Chondrocyte (in vitro differentiated cells): Measurements from ENCODE around the gene TRIM9. TPM values are rescaled to one million over a fixed set of nuclear protein-coding genes. Genes with fewer than 3 reads are reported as not detected.

Source experiments
- DNase-seq: peaks from one replicate; pipeline ENCODE4 v3.0.0; 2021; ENCODE audit warnings: mixed read lengths, low spot score
- H3K27ac Mint-ChIP-seq: one replicate; pipeline ENCODE4 v1.8.0; 2021; ENCODE audit warnings: mild to moderate bottlenecking, moderate library complexity, mixed read lengths; ENCODE audit not compliant: unreplicated experiment
- H3K27me3 Mint-ChIP-seq: 2 replicates; pipeline ENCODE4 v1.8.0; 2021; ENCODE audit warnings: low read depth, mixed read lengths
- H3K36me3 Mint-ChIP-seq: 2 replicates; pipeline ENCODE4 v1.8.0; 2021; ENCODE audit warnings: low read depth, mixed read lengths
- H3K4me1 Mint-ChIP-seq: 2 replicates; pipeline ENCODE4 v1.8.0; 2021; ENCODE audit warnings: low read depth, mild to moderate bottlenecking, mixed read lengths
- H3K4me3 Mint-ChIP-seq: one replicate; pipeline ENCODE4 v1.8.0; 2021; ENCODE audit warnings: mild to moderate bottlenecking, moderate library complexity, mixed read lengths; ENCODE audit not compliant: unreplicated experiment
- H3K9me3 Mint-ChIP-seq: 2 replicates; pipeline ENCODE4 v1.8.0; 2021; ENCODE audit warnings: low read depth, mixed read lengths
- total RNA-seq: library from RNA; stranded (reverse); gene quantifications from 3 replicates; pipeline ENCODE4 v1.2.1, GENCODE V29; 2021
- TF ChIP-seq, protein P1 (sequence below): fragments of 200-600 bp; sonication (generic); IDR thresholded peaks from 2 replicates; pipeline ENCODE4 v1.5.0; 2021; ENCODE audit warnings: antibody characterized with exemption, mild to moderate bottlenecking, moderate library complexity

TRIM9 gene
- total RNA-seq, 1 donor from 2014 or later, result 15.5 TPM

DNA sequence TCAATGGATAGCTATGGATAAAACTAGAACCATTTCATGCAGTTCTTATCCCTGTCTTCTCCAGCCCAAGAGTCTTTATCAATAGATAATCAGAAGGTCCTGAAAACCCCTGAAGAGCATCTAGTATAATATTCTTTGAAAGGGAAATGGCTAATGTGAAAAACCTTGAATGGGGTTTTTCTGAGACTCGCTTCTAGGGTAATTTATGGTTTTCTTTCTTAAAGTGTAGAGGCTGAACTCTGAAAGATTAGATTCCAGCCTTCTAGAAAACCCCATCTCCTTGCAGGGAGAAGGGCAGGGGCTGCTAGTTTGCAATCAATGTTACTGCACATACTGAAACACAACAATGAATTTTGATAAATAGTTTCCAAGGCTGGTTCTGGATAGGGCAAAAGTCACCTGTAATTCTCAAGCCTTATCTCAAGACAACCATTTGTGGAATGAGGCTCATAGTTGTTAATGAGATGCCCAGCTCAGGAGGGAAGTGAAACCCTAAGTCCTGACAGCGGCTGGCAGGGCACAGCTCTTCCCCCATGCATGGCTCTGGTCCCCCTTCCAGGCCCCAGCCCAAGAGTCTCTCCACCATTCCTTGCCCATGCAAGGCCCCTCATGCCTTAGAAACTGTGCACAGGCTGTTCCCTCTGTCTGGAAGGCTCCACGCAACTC is 116.9 kb downstream of the TRIM9 start:
- Mint-ChIP-seq H3K4me1 (no peaks in the 10 kb centered on the region), H3K9me3 (no peaks in the 10 kb centered on the region), H3K27ac (no peak overlapping the region), H3K36me3 (peaks cover 7% of the 10 kb centered on the region), H3K27me3 (no peaks in the 10 kb centered on the region), H3K4me3 (no peak overlapping the region)
- TF ChIP-seq, protein P1, sequence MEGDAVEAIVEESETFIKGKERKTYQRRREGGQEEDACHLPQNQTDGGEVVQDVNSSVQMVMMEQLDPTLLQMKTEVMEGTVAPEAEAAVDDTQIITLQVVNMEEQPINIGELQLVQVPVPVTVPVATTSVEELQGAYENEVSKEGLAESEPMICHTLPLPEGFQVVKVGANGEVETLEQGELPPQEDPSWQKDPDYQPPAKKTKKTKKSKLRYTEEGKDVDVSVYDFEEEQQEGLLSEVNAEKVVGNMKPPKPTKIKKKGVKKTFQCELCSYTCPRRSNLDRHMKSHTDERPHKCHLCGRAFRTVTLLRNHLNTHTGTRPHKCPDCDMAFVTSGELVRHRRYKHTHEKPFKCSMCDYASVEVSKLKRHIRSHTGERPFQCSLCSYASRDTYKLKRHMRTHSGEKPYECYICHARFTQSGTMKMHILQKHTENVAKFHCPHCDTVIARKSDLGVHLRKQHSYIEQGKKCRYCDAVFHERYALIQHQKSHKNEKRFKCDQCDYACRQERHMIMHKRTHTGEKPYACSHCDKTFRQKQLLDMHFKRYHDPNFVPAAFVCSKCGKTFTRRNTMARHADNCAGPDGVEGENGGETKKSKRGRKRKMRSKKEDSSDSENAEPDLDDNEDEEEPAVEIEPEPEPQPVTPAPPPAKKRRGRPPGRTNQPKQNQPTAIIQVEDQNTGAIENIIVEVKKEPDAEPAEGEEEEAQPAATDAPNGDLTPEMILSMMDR, result no peak
- DNase-seq, result no peak

DNA sequence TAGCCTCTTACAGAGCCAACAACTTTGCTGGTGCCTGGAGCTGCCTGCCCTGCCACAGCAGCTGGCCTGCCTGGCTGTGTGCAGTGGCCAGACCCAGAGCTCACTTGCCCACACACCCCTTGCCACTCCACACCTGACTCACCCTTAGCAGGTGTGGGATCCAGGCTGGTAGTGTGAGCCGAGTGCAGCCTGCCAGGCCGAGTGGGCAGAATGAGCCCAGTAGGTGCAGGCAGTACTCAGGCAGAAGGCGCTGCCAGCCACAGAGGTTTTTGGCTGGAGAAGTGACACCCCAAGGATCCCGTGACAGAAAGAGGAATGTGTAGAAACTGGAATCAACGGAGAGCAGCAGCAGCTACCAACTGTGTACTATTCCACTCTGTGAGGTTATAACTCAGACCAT is 120.8 kb downstream of the TRIM9 start:
- TF ChIP-seq, protein P1, result no peak
- Mint-ChIP-seq H3K36me3 (peaks cover under 1% of the 10 kb centered on the region), H3K4me1 (no peaks in the 10 kb centered on the region), H3K4me3 (no peak overlapping the region), H3K27me3 (no peaks in the 10 kb centered on the region), H3K9me3 (no peaks in the 10 kb centered on the region), H3K27ac (no peak overlapping the region)
- no peak for DNase-seq

DNA sequence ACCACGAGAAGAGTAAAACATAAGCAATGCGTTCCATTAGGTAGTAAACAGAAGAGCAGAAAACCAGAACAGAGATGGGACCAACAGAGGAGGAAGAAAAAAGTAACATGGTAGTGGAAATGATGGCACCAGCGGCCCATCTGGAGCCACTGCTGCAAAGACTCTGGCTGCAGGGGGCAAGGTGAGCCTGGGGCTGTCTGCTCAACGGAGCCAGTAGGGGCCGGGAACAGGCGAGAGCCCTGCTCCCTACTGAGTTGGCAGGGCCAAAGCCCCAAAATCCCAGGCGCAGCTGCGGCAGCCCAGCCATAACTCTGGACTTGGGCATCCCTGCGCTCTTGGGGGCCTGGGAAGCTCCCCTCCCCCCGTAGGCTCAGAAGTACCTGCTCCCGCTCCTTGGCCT is 122.2 kb downstream of the TRIM9 start:
- Mint-ChIP-seq H3K27ac (no peak overlapping the region), H3K9me3 (no peaks in the 10 kb centered on the region), H3K36me3 (no peaks in the 10 kb centered on the region), H3K27me3 (no peaks in the 10 kb centered on the region), H3K4me1 (peaks cover 8% of the 10 kb centered on the region), H3K4me3 (no peak overlapping the region)
- TF ChIP-seq, protein P1, result no peak
- DNase-seq, result no peak

DNA sequence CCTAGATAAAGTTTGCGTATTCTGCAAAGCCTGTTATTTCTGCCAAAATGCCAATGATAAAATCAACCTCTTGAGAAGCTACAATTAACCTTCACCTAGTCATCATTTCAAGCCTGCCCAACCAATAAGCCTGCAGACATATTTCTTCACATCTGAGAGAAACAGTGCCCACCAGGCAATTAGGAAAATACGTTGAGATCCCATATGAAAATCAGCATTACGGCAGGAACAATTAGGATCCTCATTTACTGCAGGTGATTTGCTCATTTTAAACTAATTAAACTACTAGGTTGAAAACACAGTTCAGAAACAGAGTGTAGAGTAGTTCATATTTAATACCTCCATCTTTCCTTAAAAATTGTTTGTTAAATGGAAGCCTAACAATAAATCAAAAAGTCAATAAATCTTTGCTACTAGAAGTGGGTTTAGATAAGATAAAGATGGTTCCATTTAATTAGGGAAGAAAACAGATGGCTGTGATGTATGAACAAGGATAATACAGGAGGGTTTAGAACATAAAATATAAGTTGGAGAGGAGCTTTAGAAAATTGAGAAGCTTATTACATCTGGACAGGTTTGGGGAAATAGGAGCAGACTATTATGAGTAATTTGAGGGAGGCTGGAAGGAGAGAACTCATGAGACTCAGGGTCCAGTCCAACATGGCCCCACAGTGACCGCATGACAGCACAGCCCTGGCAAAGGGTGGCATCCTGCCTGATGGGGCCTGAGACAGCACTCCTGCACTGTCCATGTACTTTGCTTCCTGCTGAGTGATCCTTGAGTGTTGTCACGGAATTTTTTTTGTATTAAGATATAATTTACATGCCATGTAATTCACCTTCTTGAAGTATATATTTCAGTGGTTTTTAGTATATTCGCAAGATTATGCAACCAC is 123.8 kb downstream of the TRIM9 start:
- no peaks in the 10 kb centered on the region for H3K36me3 Mint-ChIP-seq
- TF ChIP-seq, protein P1, result no peak
- no peak overlapping the region for H3K27ac Mint-ChIP-seq
- no peaks in the 10 kb centered on the region for H3K9me3 Mint-ChIP-seq
- H3K4me3 Mint-ChIP-seq, result no peak overlapping the region
- H3K27me3 Mint-ChIP-seq, result no peaks in the 10 kb centered on the region
- H3K4me1 Mint-ChIP-seq, result peaks cover 24% of the 10 kb centered on the region
- DNase-seq, result no peak

DNA sequence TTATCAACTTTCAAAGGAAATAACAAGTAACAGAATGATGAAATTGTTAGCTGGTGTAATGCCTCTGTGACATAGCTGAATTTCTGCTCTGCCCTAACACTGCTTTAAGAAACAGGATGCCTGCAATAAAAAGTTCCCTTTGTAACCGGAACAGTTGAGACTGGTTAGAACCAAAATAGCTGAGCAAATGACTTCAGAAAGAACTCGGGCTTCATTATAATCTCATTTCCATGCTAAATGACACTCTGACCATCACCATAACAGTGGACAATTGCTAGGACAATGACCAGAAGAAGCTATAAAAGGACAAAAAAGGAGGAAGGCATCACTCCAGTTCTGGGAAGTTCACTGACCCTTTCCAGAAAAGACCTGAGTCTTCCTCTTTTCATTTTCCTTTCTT is 127.1 kb downstream of the TRIM9 start:
- Mint-ChIP-seq H3K4me1 (peaks cover 57% of the 10 kb centered on the region), H3K9me3 (no peaks in the 10 kb centered on the region), H3K36me3 (no peaks in the 10 kb centered on the region), H3K27me3 (no peaks in the 10 kb centered on the region), H3K4me3 (no peak overlapping the region), H3K27ac (peak overlapping the region; percentile 87)
- DNase-seq, result no peak
- TF ChIP-seq, protein P1, result no peak
